CD4-positive, alpha-beta T cell treated with Interleukin-15 for 4 hours (primary cell): ENCODE measurements around the gene IRF5.
"Not testable (repeated sequence)": the region's sequence is repeated elsewhere in the genome, so short reads cannot be mapped to it uniquely, and the experiment has no call there.

ENCODE experiments used
- DNase-seq: peaks from one replicate; pipeline ENCODE4 v3.0.0-alpha.2; 2020; ENCODE audit warnings: low spot score

IRF5 gene

DNA sequence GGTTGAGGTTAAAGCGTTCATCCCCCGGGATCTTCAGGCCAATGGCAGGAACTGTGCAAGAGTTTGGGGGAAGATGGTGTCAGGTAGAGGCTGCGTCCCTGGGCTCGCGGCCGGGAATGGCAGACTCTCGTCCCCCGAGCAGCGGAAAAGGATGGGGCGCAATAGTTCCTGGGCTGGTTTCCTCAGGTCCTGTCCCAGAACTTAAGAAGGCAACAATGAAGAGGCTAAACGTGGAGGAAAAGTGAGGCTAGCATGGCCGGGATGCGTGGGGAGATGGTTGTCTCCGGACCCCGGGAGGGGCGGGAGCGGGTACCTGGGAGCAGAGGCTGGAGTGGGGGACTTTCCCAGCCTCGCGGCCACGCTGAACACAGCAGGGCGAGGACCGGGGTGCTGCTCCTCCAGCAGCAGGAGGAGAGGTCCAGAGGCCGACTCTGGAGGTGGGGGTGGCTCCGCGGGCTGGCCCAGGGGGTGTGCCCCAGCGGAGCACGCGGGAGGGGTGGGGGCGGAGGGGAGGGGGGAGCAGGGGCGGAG is 882 bp downstream of the IRF5 start:
- no peak for DNase-seq

DNA sequence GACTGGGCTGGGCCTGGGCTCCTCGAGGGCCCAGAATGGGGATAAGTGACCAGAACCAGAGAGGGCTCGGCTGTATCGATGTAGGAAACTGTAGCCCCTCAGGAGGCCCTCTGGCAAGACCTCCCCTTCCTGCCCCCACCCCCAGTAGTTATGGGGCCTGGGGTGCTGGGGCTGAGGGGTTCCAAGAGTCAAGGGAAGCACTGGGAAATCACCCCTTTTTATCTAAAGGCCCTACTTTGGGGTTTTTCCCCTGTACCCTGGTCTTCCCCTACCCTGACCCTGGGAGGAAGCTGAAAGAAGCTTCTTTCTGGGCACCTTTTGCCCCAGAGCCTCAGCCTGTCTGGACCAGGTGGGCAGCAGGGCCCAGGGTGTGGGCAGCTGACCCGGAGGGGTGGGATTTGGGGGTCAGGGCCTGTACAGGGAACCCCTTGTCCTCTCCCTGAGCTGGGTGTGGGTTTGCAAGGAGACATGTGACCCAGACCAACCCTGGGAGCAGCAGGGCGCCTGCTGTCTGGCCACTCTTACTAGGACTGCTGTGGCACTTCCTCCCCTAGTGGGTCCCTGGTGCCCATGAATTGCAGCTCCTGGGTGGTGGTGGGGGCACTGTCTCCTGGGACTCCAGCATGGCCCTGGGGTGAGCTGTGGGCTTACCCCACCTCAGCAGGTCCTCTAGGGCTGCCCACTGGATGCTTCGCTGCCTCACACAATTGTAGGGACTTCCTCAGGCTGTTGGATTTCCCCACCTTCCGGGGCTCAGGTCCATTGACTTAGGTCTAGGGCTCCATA is 1.5 kb downstream of the IRF5 start:
- DNase-seq, result no peak

DNA sequence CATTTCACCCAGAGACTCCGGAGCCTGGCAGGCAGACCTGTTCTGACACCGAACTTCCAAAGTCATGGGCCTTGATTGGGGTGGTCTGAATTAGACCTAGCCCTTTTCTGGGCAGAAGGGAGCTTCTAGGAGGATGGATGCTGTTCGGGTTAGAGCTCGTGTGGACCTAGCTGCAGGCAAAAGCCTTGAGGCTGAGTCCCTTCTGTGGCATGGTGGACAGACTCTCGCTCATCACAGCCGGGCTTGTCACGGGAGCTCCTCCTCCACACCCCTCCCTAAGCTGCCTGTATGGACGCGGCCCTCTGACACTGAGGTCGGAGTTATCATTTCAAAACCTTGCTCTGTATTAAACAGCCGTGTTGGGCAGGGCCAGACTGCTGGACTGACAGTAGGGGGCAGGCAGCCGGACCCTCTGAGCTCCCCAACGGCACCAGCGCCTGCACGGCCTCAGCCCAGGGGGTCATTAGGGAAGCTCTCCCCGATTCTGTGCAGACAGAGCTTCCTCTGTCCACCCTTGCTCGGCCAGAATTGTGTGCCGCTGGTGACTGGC is 2.2 kb downstream of the IRF5 start:
- DNase-seq, result no peak

- peak; percentile 31 for DNase-seq
Measured at GRCh38 chr7:128940494-128941322, 3.0 kb downstream of the IRF5 start.

DNA sequence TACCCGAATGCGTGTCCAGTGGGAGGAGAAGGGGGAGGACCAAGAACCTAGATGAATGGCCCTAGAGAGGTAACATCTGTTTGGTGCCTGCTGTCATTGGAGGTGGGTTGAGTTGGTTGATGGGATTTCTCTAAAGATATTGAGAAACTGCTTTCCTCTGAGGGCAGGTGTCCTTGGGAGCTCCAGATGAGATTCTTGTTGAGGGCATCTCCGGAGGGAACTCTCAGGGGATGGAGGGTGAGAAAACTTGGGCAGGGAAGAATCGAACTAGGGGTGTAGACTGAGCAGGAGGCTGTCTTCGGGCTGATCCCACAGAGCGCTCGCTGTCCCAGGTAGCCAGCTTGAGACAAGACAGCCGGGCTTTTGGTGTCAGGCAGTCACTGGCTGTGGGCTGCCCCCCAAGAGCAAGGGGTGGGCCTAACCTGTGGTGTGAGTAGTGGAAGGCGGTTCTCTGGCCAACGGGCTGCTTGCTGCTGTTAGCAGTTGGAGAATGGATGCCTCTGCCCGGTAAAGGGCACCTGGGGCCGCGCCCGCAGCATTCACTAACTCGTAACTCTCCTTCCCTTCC is 3.7 kb downstream of the IRF5 start:
- DNase-seq, result no peak

DNA sequence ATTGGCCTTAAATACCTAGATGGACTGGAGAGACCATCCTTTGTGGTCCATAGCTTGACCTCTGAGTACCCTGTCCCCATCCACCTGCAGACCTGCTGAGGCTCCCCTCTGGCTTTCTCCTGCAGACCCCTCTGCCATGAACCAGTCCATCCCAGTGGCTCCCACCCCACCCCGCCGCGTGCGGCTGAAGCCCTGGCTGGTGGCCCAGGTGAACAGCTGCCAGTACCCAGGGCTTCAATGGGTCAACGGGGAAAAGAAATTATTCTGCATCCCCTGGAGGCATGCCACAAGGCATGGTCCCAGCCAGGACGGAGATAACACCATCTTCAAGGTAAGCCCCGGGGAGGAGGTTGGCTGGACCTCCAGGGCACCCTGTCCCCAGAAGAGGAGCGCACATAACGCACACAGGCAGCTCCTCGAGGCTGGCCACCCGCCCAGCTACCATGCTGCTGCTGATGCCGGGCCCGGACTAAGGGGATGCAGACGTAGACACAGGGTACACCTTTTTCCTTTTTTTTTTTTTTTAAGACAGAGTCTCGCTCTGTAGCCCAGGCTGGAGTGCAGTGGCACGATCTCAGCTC is 4.3 kb downstream of the IRF5 start:
- DNase-seq, result no peak

GRCh38 chr7:128943251-128943650 is 5.5 kb downstream of the IRF5 start:
- DNase-seq, result not testable (repeated sequence)

- no peak for DNase-seq
Measured at GRCh38 chr7:128944487-128945236, 6.9 kb downstream of the IRF5 start.

GRCh38 chr7:128945668-128946366 is 8.1 kb downstream of the IRF5 start:
- no peak for DNase-seq

DNA sequence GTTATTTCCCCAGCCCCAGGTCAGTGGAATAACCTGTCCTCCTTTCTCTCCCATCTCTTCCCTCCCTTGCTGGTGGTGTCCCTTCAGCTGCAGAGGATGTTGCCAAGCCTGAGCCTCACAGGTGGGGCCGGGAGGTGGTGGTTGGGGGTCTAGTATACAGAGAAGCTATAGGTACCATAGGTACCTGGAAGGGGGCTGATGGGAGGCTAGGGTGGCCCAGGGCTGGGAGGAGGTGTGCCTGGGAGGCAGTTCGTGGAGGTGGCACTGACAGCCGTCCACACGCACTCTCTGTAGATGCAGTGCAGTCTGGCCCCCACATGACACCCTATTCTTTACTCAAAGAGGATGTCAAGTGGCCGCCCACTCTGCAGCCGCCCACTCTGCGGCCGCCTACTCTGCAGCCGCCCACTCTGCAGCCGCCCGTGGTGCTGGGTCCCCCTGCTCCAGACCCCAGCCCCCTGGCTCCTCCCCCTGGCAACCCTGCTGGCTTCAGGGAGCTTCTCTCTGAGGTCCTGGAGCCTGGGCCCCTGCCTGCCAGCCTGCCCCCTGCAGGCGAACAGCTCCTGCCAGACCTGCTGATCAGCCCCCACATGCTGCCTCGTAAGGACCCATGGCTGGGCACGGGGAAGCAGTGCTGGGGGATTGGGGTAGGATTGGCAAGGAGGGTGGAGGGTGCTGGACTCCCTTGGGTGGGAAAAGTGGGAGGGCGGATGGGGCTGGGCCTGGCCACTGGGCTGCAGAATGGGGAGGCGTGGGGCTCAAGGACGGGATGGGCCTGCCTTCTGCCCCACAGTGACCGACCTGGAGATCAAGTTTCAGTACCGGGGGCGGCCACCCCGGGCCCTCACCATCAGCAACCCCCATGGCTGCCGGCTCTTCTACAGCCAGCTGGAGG is 9.5 kb downstream of the IRF5 start:
- no peak for DNase-seq

GRCh38 chr7:128947854-128948253 is 10.1 kb downstream of the IRF5 start:
- no peak for DNase-seq

GRCh38 chr7:128948312-128948973 is 10.7 kb downstream of the IRF5 start:
- no peak for DNase-seq

DNA sequence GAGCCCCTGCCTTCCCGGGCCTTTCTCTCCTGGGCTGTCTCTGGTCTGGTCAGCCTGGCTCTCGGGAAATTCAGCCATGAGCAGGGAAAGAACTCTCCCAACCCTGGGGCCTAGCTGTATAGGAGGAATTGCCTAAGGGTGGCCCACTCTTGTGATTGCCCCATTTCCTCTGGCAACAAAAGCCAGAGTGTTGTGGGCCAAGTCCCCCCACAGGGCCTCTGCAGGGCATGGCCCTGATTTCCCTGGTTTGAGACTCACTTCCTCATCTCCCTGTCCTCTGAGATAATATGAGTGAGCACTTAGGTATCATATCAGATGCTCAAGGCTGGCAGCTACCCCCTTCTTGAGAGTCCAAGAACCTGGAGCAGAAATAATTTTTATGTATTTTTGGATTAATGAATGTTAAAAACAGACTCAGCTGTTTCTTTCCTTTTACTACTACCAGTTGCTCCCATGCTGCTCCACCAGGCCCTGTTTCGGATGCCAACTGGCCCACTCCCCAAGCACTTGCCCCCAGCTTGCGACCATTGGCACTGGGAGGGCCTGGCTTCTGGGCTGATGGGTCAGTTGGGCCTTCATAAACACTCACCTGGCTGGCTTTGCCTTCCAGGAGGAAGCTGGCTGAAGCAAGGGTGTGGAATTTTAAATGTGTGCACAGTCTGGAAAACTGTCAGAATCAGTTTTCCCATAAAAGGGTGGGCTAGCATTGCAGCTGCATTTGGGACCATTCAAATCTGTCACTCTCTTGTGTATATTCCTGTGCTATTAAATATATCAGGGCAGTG is 11.4 kb downstream of the IRF5 start:
- DNase-seq, result no peak

GRCh38 chr7:128951296-128951695 is 13.6 kb downstream of the IRF5 start:
- no peak for DNase-seq

- DNase-seq, result no peak
Measured at GRCh38 chr7:128954150-128954549, 16.4 kb downstream of the IRF5 start.

DNA sequence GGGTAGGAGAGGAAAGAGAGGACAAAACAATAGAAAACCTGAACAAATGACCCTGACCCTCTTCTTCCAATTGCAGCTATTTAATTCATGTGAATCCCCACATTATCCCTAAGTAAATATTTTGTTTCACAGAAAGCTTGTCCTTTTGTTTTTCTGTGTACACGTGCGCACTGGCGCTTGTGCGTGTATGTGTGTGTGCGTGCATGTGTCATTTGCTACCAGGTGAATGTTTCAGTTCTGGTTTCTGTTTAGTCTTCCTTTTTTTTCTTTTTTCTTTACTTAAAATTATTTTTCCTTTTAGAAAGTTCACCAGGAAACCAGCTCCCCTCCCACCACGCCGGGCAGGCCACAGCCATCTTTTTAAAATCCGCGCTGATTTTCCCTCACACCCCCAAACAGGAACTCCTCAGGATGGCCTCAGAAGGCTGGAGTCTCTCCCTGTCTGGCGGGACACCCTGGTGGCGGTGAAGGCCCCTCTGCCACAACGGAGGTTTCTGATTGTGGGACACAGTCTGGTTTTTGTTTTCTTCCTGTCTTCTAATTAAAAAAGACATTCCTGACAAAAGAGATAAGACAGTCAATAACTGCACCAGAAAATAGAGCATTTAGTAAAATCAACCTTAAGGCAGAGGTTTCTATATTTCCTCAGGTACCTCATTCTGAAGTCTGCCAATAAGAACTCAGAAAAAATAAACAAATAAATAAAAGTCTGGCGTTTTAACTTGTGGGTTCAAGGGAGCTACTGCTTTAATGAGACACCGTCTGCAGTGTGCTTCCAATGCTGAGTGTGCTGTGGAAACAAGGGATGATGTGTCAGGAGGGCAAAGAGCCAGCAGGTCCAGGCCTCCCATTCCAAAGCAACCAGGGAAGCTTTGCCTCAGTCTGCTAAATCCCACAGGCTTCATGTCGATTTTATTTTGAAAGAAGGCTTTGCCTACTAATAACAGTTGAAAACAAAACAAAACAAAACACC is 17.4 kb downstream of the IRF5 start:
- DNase-seq, result no peak

DNA sequence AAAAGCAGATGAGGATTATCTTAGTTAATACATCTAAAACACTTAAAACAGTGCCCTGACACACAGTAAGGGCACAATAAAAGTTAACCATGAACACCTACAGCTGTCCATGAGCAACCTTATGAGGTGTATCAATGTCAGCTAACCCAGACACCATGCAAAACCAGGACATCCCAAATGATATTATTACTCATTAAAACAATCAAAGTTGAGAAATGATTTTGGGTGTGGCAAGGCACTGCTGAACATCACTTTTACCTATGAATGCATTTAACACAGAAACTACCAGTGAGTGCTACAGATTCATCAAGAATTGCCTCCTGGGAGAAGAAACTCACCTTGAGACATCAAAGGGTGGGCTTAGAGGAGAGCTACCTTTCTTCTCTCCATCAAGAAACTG is 18.3 kb downstream of the IRF5 start:
- DNase-seq, result no peak
